ENCODE measurements around the gene RPL14. TPM values are rescaled to one million over a fixed set of nuclear protein-coding genes. Genes with fewer than 3 reads are reported as not detected.
A peak's percentile ranks its signal among the peaks of the same experiment; 100 is the strongest.

RPL14 gene
- total and polyA plus RNA-seq, 10 of the 15 experiments (the other 5 are each of a cell fraction or from before 2014, with no cell fraction given): 530 to 3,008 (median 1,136) TPM

- ChIA-PET SMC1A (ENCODE audit: uncharacterized antibody, unreplicated experiment) (interaction anchor here (1.7 kb wide), 1 partner anchor 14 kb away, joined by 3 read pairs; no protein-coding TSS in a partner anchor), POLR2A (no interaction called here)
- peaks cover 6% of the 10 kb centered on the region for H3K79me2 ChIP-seq (ENCODE audit: control insufficient read depth, insufficient read depth, low read length)
These were observed 7.4 kb downstream of the RPL14 start for GRCh38 chr3:40464339-40465110.

GRCh38 chr3:40465111-40465407 is 7.9 kb downstream of the RPL14 start:
- ChIA-PET CTCF (no interaction called here), POLR2A (no interaction called here)
- BruUV-seq (replicated peaks): no TSS peak
- TF ChIP-seq SRF (IDR thresholded peaks at IDR 0.05; ENCODE audit: low read depth in 2 of 2, low read length in 2 of 2) (no peak), ZNF592 (IDR thresholded peaks at IDR 0.05) (no peak), EZH2 (IDR thresholded peaks at IDR 0.05; ENCODE audit: borderline replicate concordance, control insufficient read depth, low read depth, low read length) (no peak), KAT2A (conservative IDR thresholded peaks at IDR 0.05; ENCODE audit: control insufficient read depth, low read depth, low read length) (no peak), ATF7 (IDR thresholded peaks at IDR 0.05; ENCODE audit: low read depth) (no peak), NR2C2 (IDR thresholded peaks at IDR 0.05; ENCODE audit: borderline replicate concordance, control insufficient read depth, insufficient read length, low read depth) (no peak), EP300 (IDR thresholded peaks at IDR 0.05; ENCODE audit: borderline replicate concordance in 1 of 2, control insufficient read depth in 1 of 2, low read depth in 2 of 2, low read length in 2 of 2) (no peak), ZBED1 (IDR thresholded peaks at IDR 0.05; ENCODE audit: borderline replicate concordance) (no peak), JUNB (IDR thresholded peaks at IDR 0.05) (no peak)

More at GRCh38 chr3:40464339-40465110, 7.4 kb downstream of the RPL14 start:
- Histone ChIP-seq H3K27ac (ENCODE audit: control insufficient read depth, insufficient read depth) (no peak overlapping the region), H3K36me3 (ENCODE audit: control insufficient read depth in 2 of 2, insufficient read depth in 2 of 2, low read length in 1 of 2) (peaks cover 7 to 21% of the 10 kb centered on the region in 2 experiments), H3K4me3 (no peak overlapping the region), H3K4me2 (ENCODE audit: control insufficient read depth, insufficient read depth) (no peak overlapping the region), H3K9ac (ENCODE audit: control insufficient read depth, insufficient read depth, low read length) (no peak overlapping the region), H4K20me1 (ENCODE audit: control insufficient read depth, insufficient read depth) (no peaks in the 10 kb centered on the region), H3K9me3 (replicated peaks; ENCODE audit: control insufficient read depth, insufficient read depth, low read length) (no peaks in the 10 kb centered on the region), H2AFZ (ENCODE audit: control insufficient read depth, low read depth, low read length) (no peak overlapping the region), H3K4me1 (ENCODE audit: control insufficient read depth, insufficient read depth, low read length) (no peaks in the 10 kb centered on the region), H3K27me3 (replicated peaks in 1 of 2; ENCODE audit: control insufficient read depth in 2 of 2, insufficient read depth in 2 of 2, low read length in 1 of 2) (no peaks in the 10 kb centered on the region)
- 42% methylated on average over 8 of the region's 9 CpGs for WGBS (ENCODE audit: insufficient coverage, insufficient replicate concordance, low lambda C conversion rate, missing lambda C conversion rate)
- CTCF ChIA-PET: no interaction called here
- in situ Hi-C loops (cut with MboI) (no loop called here), intact Hi-C loops (cut with micrococcal nuclease; ENCODE audit: unreplicated experiment) (no loop called here)
- peak; percentile 7; the same call in 2 of the 3 replicates for ATAC-seq
- no TSS peak for BruUV-seq (replicated peaks)
- TF ChIP-seq POLR2A (IDR thresholded peaks at IDR 0.05; ENCODE audit: low read depth, low read length) (peak; percentile 40; the same call in 1 of the 2 replicates), GATAD2B (conservative IDR thresholded peaks at IDR 0.05; ENCODE audit: low read depth) (no peak), POU2F2 (IDR thresholded peaks at IDR 0.05; ENCODE audit: borderline replicate concordance, low read depth, low read length) (peak; percentile 9; the same call in 1 of the 3 replicates), HCFC1 (IDR thresholded peaks at IDR 0.05; ENCODE audit: low read length) (no peak), CREM (IDR thresholded peaks at IDR 0.05; ENCODE audit: low read depth) (no peak), POLR2AphosphoS5 (IDR thresholded peaks at IDR 0.05; ENCODE audit: low read length) (peak; percentile 59; the same call in 1 of the 2 replicates), FOXM1 (IDR thresholded peaks at IDR 0.05; ENCODE audit: low read depth, low read length) (no peak)
- no peak for FAIRE-seq
- DNase-seq (ENCODE audit: low read depth, low spot score): no peak
- RAD21 ChIA-PET (ENCODE audit: unreplicated experiment): no interaction called here

More at GRCh38 chr3:40465111-40465407, 7.9 kb downstream of the RPL14 start:
- intact Hi-C loops (cut with micrococcal nuclease; ENCODE audit: unreplicated experiment): no loop called here
- Histone ChIP-seq H3K27ac (ENCODE audit: control insufficient read depth, insufficient read depth) (no peak overlapping the region), H3K4me1 (ENCODE audit: control insufficient read depth, insufficient read depth, low read length) (no peaks in the 10 kb centered on the region), H3K36me3 (ENCODE audit: control insufficient read depth in 2 of 2, insufficient read depth in 2 of 2, low read length in 1 of 2) (peaks cover 7 to 18% of the 10 kb centered on the region in 2 experiments), H3K4me2 (ENCODE audit: control insufficient read depth, insufficient read depth) (no peak overlapping the region), H3K9me3 (replicated peaks; ENCODE audit: control insufficient read depth, insufficient read depth, low read length) (no peaks in the 10 kb centered on the region), H3K79me2 (ENCODE audit: control insufficient read depth, insufficient read depth, low read length) (peaks cover 3% of the 10 kb centered on the region), H3K27me3 (replicated peaks in 1 of 2; ENCODE audit: control insufficient read depth in 2 of 2, insufficient read depth in 2 of 2, low read length in 1 of 2) (no peaks in the 10 kb centered on the region), H4K20me1 (ENCODE audit: control insufficient read depth, insufficient read depth) (no peaks in the 10 kb centered on the region), H2AFZ (ENCODE audit: control insufficient read depth, low read depth, low read length) (no peak overlapping the region), H3K9ac (ENCODE audit: control insufficient read depth, insufficient read depth, low read length) (no peak overlapping the region), H3K4me3 (no peak overlapping the region)
- DNase-seq (ENCODE audit: low read depth, low spot score) (no peak), ATAC-seq (no peak), FAIRE-seq (no peak)
- in situ Hi-C loops (cut with MboI): no loop called here
- RAD21 ChIA-PET (ENCODE audit: unreplicated experiment): no interaction called here
- SMC1A ChIA-PET (ENCODE audit: uncharacterized antibody, unreplicated experiment): no interaction called here
- WGBS (ENCODE audit: insufficient coverage, insufficient replicate concordance, low lambda C conversion rate, missing lambda C conversion rate): 56% methylated on average over 3 of the region's 4 CpGs

Measured in GM12878 (cell line).